ENCODE results near the gene CEPT1. TPM values are rescaled to one million over a fixed set of nuclear protein-coding genes. Genes with fewer than 3 reads are reported as not detected.
A peak's percentile ranks its signal among the peaks of the same experiment; 100 is the strongest.

Gene CEPT1
- total and polyA plus RNA-seq, 2 of the 13 experiments (the other 11 are each of a cell fraction or from before 2014, with no cell fraction given), result 35.7 to 48.2 TPM

- Histone ChIP-seq H3K27ac (ENCODE audit: extremely low read length, insufficient read depth, low read length) (no peak overlapping the region), H3K4me2 (ENCODE audit: low read depth, low read length) (no peak overlapping the region), H3K4me3 (replicated peaks in 1 of 3; ENCODE audit: insufficient read depth in 1 of 3, low read depth in 2 of 3, low read length in 3 of 3) (no peak overlapping the region), H4K20me1 (ENCODE audit: insufficient read depth, low read length) (no peaks in the 10 kb centered on the region), H3K79me2 (ENCODE audit: insufficient read depth, low read length) (no peaks in the 10 kb centered on the region), H3K4me1 (ENCODE audit: insufficient read depth, low read length) (peaks cover 99% of the 10 kb centered on the region), H3K27me3 (ENCODE audit: control insufficient read depth in 1 of 2, insufficient read depth in 2 of 2, low read length in 2 of 2) (no peaks in the 10 kb centered on the region), H3K36me3 (replicated peaks in 1 of 2; ENCODE audit: control insufficient read depth in 1 of 2, insufficient read depth in 2 of 2, low read length in 2 of 2) (no peaks in the 10 kb centered on the region), H3K9ac (ENCODE audit: insufficient read depth, low read depth, low read length) (no peak overlapping the region), H2AFZ (ENCODE audit: low read length) (no peak overlapping the region), H3K9me3 (ENCODE audit: low read length) (no peaks in the 10 kb centered on the region)
- in situ Hi-C loops (cut with HindIII; ENCODE audit: extremely low pct_ligation_motif_present, low pct_unique_long_range_greater_than_20kb) (no loop called here), intact Hi-C loops (cut with micrococcal nuclease; ENCODE audit: unreplicated experiment) (no loop called here)
- ATAC-seq (no peak), DNase-seq (ENCODE audit: low spot score) (no peak), FAIRE-seq (no peak)
- TF ChIP-seq ZNF629 (CRISPR knock-in tag; conservative IDR thresholded peaks at IDR 0.05) (peak; percentile 59), ZNF687 (CRISPR knock-in tag; IDR thresholded peaks at IDR 0.05) (peak; percentile 13; the same call in 1 of the 2 replicates), ZBTB40 (IDR thresholded peaks at IDR 0.05) (no peak), ZBTB40 (CRISPR knock-in tag; IDR thresholded peaks at IDR 0.05) (no peak)
- ChIA-PET CTCF (ENCODE audit: low intra/inter-chr PET ratio, low total read pairs) (no interaction called here), POLR2A (no interaction called here)
- no TSS peak for BruUV-seq (replicated peaks)
- WGBS (ENCODE audit: low lambda C conversion rate), result 36% methylated on average over 6 of the region's 6 CpGs
Observed at GRCh38 chr1:111197598-111198284, 57.7 kb downstream of the CEPT1 start.

Measured in HepG2 (cell line).